ENCODE results near the gene LOC128125822.
"Not testable (repeated sequence)": the region's sequence is repeated elsewhere in the genome, so short reads cannot be mapped to it uniquely, and the experiment has no call there.

Gene LOC128125822

DNA sequence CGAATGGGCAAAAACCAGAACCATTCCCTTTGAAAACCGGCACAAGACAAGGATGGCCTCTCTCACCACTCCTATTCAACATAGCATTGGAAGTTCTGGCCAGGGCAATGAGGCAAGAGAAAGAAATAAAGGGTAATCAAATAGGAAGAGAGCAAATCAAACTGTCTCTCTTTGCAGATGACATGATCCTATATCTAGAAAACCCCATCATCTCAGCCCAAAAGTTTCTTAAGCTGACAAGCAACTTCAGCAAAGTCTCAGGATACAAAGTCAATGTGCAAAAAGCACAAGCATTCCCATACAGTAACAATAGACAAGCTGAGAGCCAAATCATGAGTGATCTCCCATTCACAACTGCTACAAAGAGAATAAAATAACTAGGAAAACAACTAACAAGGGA lies 13.4 kb downstream of the LOC128125822 start:
- not testable (repeated sequence) for H3K27me3 ChIP-seq (ENCODE audit: insufficient read depth); H3K9me3 Mint-ChIP-seq; DNase-seq (ENCODE audit: low spot score); ATAC-seq; H3K27me3 Mint-ChIP-seq (ENCODE audit: insufficient read depth, low read depth, poor library complexity); H3K4me1 ChIP-seq (ENCODE audit: insufficient read depth); H4K20me1 ChIP-seq (replicated peaks; ENCODE audit: insufficient read depth); H3K9me2 ChIP-seq (ENCODE audit: insufficient read depth); H3K36me3 ChIP-seq (ENCODE audit: insufficient read depth); H3F3A ChIP-seq (replicated peaks; ENCODE audit: low read depth); H2AFZ ChIP-seq; H3K4me3 ChIP-seq; H3K4me2 ChIP-seq; H3K4me3 Mint-ChIP-seq; H3K27ac Mint-ChIP-seq; H3K79me2 ChIP-seq (replicated peaks; ENCODE audit: insufficient read depth); H3K27ac ChIP-seq (ENCODE audit: low read depth)
- H3K4me1 Mint-ChIP-seq, result peaks cover 12% of the 10 kb centered on the region; the same call in 2 of the 3 replicates
- H3K36me3 Mint-ChIP-seq (ENCODE audit: low read depth), result peaks cover 14% of the 10 kb centered on the region

DNA sequence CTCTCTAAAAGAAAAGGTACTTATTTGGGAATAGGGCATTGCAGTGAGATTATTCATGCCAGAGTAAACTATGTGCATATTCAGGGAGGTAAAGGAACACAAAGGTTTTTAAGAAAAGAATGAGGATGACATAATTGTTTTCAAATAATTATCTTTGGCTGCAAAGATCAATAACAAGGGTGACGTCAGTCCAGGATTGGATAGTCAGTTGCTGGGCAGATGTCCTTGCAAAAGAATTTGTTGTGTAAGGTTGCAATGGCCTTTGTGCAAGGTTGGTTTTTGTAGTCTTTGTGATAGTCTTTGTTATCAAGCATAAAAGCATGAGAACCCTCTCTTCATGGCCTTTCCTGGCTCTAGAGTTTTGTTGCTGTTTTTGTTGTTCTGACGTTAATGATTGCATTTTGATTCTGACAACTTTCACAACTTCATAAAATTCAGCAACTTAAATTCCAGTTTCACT lies 17.7 kb downstream of the LOC128125822 start:
- Mint-ChIP-seq H3K4me1 (peaks cover 12% of the 10 kb centered on the region; the same call in 2 of the 3 replicates), H3K4me3 (no peak overlapping the region), H3K36me3 (ENCODE audit: low read depth) (no peaks in the 10 kb centered on the region), H3K27ac (no peak overlapping the region; the same call in 1 of the 2 replicates), H3K9me3 (no peaks in the 10 kb centered on the region), H3K27me3 (ENCODE audit: insufficient read depth, low read depth, poor library complexity) (no peaks in the 10 kb centered on the region)
- ATAC-seq, result peak; percentile 45; the same call in 2 of the 3 replicates
- Histone ChIP-seq H3K79me2 (replicated peaks; ENCODE audit: insufficient read depth) (no peaks in the 10 kb centered on the region), H2AFZ (no peak overlapping the region), H3K27ac (ENCODE audit: low read depth) (no peak overlapping the region), H3K27me3 (ENCODE audit: insufficient read depth) (no peaks in the 10 kb centered on the region), H3F3A (replicated peaks; ENCODE audit: low read depth) (no peaks in the 10 kb centered on the region), H3K4me3 (no peak overlapping the region), H3K4me2 (no peak overlapping the region), H3K4me1 (ENCODE audit: insufficient read depth) (no peaks in the 10 kb centered on the region), H3K36me3 (ENCODE audit: insufficient read depth) (no peaks in the 10 kb centered on the region), H3K9me2 (ENCODE audit: insufficient read depth) (peaks cover 3% of the 10 kb centered on the region; the same call in 1 of the 2 replicates), H4K20me1 (replicated peaks; ENCODE audit: insufficient read depth) (no peaks in the 10 kb centered on the region)
- peak; percentile 53 for DNase-seq (ENCODE audit: low spot score)
- TF ChIP-seq JUNB (IDR thresholded peaks at IDR 0.05; ENCODE audit: unreplicated experiment) (no peak), EZH2 (IDR thresholded peaks at IDR 0.05; ENCODE audit: low read depth, unreplicated experiment) (no peak), STAT1 (IDR thresholded peaks at IDR 0.05; ENCODE audit: unreplicated experiment) (no peak), NANOG (IDR thresholded peaks at IDR 0.05; ENCODE audit: borderline replicate concordance) (no peak)
- TF ChIP-seq, protein P1, sequence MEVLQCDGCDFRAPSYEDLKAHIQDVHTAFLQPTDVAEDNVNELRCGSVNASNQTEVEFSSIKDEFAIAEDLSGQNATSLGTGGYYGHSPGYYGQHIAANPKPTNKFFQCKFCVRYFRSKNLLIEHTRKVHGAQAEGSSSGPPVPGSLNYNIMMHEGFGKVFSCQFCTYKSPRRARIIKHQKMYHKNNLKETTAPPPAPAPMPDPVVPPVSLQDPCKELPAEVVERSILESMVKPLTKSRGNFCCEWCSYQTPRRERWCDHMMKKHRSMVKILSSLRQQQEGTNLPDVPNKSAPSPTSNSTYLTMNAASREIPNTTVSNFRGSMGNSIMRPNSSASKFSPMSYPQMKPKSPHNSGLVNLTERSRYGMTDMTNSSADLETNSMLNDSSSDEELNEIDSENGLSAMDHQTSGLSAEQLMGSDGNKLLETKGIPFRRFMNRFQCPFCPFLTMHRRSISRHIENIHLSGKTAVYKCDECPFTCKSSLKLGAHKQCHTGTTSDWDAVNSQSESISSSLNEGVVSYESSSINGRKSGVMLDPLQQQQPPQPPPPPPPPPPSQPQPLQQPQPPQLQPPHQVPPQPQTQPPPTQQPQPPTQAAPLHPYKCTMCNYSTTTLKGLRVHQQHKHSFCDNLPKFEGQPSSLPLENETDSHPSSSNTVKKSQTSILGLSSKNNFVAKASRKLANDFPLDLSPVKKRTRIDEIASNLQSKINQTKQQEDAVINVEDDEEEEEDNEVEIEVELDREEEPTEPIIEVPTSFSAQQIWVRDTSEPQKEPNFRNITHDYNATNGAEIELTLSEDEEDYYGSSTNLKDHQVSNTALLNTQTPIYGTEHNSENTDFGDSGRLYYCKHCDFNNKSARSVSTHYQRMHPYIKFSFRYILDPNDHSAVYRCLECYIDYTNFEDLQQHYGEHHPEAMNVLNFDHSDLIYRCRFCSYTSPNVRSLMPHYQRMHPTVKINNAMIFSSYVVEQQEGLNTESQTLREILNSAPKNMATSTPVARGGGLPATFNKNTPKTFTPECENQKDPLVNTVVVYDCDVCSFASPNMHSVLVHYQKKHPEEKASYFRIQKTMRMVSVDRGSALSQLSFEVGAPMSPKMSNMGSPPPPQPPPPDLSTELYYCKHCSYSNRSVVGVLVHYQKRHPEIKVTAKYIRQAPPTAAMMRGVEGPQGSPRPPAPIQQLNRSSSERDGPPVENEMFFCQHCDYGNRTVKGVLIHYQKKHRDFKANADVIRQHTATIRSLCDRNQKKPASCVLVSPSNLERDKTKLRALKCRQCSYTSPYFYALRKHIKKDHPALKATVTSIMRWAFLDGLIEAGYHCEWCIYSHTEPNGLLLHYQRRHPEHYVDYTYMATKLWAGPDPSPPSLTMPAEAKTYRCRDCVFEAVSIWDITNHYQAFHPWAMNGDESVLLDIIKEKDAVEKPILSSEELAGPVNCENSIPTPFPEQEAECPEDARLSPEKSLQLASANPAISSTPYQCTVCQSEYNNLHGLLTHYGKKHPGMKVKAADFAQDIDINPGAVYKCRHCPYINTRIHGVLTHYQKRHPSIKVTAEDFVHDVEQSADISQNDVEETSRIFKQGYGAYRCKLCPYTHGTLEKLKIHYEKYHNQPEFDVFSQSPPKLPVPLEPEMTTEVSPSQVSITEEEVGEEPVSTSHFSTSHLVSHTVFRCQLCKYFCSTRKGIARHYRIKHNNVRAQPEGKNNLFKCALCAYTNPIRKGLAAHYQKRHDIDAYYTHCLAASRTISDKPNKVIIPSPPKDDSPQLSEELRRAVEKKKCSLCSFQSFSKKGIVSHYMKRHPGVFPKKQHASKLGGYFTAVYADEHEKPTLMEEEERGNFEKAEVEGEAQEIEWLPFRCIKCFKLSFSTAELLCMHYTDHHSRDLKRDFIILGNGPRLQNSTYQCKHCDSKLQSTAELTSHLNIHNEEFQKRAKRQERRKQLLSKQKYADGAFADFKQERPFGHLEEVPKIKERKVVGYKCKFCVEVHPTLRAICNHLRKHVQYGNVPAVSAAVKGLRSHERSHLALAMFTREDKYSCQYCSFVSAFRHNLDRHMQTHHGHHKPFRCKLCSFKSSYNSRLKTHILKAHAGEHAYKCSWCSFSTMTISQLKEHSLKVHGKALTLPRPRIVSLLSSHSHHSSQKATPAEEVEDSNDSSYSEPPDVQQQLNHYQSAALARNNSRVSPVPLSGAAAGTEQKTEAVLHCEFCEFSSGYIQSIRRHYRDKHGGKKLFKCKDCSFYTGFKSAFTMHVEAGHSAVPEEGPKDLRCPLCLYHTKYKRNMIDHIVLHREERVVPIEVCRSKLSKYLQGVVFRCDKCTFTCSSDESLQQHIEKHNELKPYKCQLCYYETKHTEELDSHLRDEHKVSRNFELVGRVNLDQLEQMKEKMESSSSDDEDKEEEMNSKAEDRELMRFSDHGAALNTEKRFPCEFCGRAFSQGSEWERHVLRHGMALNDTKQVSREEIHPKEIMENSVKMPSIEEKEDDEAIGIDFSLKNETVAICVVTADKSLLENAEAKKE (CRISPR knock-in tag; IDR thresholded peaks at IDR 0.05), result no peak

Data from GM23338 (cell line).